ENCODE results near the gene PBRM1.

PBRM1 gene

DNA sequence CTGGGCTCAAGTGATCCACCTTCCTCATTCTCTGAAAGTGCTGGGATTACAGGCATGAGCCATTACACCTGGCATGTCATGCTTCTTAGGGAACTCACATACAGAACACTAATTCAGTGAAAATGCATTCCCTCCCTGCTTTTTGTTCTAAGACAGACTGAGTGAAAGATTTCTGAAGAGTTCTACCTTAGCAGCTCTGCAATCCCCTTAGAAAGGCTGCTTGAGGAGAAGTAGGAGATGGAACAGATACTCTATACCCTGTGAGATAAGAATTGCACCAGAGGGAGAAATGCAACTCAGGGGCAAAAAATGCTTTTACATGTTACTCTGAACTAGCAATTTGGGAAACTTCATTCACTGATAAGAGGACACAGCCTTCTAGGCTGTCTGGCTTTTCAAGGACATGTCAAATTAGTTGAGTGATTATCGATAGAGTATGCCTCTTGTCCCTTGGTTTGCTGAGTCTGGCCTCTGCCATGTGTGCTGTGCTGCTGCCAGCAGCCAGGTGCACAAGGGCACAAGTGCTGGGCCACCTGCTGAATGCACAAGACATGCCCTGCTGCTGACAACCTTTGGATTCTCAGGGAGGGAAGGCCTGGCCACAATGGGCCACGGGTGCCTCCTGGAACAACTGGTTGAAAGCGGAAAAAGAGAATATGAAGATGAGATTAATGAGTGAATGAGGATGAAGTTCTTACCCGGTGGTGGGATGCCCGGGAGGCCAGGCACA is 131.5 kb downstream of the PBRM1 start:
- TF ChIP-seq TCF12 (IDR thresholded peaks at IDR 0.05; ENCODE audit: low read depth) (no peak), EGR1 (IDR thresholded peaks at IDR 0.05) (no peak), YY1 (IDR thresholded peaks at IDR 0.05; ENCODE audit: low read depth) (no peak), CEBPB (IDR thresholded peaks at IDR 0.05) (no peak), NFIC (IDR thresholded peaks at IDR 0.05) (no peak), TEAD4 (IDR thresholded peaks at IDR 0.05) (no peak), FOXM1 (IDR thresholded peaks at IDR 0.05; ENCODE audit: borderline replicate concordance, low read depth) (no peak), ZBTB7A (IDR thresholded peaks at IDR 0.05; ENCODE audit: low read depth) (no peak)
- TF ChIP-seq, protein P1, sequence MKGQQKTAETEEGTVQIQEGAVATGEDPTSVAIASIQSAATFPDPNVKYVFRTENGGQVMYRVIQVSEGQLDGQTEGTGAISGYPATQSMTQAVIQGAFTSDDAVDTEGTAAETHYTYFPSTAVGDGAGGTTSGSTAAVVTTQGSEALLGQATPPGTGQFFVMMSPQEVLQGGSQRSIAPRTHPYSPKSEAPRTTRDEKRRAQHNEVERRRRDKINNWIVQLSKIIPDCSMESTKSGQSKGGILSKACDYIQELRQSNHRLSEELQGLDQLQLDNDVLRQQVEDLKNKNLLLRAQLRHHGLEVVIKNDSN (IDR thresholded peaks at IDR 0.05), result no peak
- TF ChIP-seq, protein P2, sequence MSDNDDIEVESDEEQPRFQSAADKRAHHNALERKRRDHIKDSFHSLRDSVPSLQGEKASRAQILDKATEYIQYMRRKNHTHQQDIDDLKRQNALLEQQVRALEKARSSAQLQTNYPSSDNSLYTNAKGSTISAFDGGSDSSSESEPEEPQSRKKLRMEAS (IDR thresholded peaks at IDR 0.05), result no peak

DNA sequence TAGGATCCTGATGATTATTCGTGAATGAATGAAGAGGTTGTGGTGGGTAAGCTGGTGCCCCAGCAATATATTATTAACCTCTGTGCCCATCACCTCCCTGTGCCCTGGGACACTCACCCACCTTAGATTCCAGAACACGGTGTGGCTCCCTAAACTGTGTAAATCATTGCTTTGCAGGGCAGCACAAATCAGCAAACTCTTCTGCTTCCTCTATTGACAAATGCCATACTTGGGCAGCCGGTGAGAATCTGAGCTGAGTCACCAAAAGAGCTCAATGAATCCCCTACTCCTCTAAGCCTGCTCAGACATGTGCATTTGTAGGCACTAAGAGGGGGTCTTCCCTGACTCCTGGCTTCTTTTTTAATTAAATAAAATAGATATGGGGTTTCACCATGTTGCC is 133.6 kb downstream of the PBRM1 start:
- no peak for TF ChIP-seq EP300 (IDR thresholded peaks at IDR 0.05; ENCODE audit: borderline replicate concordance)

DNA sequence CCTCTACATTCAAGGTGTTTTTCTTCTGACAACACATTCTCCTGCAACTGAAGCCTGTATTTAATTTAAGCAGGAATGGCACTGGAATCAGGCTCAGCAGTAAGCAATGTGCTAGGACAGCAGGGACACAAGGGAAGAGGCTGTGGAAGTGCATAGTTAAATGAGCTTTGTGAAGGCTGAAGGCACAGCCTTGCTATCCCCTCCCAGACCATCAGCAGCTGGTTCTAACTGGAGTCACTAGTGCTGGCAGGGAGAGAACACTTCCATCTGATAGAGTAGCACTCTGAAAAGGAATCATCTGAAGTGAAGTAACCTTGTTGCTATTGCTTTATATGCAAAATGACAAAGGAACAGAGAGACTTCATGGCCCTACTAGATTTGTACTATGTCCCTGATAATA is 134.6 kb downstream of the PBRM1 start:
- TF ChIP-seq, protein P1 (IDR thresholded peaks at IDR 0.05), result no peak
- no peak for TF ChIP-seq ZBTB7A (IDR thresholded peaks at IDR 0.05; ENCODE audit: low read depth)

DNA sequence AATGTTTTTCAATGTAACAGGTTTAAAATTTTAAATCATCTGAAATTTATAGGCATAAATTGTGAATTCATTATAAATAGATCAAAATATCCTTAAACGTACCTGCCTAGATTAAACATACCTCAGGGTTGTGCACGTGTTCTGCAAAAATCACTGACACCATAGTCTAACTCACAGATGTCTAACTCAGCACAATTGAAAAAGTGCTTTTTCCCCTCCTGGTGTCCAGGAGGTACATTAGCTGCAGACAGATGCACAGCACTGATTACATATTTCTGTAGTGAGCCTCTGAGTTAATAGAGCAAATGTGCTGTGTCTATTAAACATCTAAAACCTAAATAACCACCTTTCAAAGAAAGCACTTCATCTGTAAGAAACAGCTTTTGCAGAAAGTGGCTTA is 138.6 kb downstream of the PBRM1 start:
- TF ChIP-seq TCF12 (IDR thresholded peaks at IDR 0.05; ENCODE audit: low read depth) (no peak), EGR1 (IDR thresholded peaks at IDR 0.05) (no peak), RAD21 (IDR thresholded peaks at IDR 0.05; ENCODE audit: low read depth) (no peak)

DNA sequence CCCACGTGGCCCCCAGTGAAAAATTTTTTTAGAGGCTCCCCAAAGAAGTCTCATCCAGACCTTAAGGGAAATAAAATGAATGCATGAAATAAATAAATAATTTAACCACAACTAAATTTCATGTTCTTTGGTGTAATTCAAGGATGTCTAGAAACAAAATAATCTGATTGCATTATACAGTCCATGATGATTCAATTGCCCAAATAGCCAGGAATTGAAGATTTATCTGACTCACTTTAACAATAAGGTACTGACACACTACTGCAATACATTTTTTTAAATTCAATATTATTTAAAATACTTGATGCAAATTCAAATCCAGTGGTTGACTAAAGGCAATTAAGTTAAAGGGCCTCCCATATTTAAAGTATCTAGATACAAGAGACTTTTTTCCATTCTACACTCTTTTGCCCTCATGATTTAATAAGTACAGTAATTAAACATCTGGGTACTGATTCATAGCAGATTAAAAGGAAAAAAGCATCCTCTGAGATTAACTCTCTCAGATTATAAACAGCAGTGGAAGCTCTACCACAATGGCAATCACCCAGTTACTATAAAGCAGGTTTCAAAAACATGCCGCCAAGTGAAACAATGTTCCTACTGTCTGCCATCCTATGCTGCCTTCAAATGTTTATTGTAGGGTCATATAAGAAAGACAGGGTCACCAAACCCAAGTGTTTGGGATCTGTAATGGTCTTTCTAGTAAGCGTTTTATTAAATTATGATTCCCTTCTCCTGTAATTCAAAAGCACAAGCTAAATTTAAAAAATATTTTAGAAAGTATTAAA is 139.4 kb downstream of the PBRM1 start:
- TF ChIP-seq, protein P3, sequence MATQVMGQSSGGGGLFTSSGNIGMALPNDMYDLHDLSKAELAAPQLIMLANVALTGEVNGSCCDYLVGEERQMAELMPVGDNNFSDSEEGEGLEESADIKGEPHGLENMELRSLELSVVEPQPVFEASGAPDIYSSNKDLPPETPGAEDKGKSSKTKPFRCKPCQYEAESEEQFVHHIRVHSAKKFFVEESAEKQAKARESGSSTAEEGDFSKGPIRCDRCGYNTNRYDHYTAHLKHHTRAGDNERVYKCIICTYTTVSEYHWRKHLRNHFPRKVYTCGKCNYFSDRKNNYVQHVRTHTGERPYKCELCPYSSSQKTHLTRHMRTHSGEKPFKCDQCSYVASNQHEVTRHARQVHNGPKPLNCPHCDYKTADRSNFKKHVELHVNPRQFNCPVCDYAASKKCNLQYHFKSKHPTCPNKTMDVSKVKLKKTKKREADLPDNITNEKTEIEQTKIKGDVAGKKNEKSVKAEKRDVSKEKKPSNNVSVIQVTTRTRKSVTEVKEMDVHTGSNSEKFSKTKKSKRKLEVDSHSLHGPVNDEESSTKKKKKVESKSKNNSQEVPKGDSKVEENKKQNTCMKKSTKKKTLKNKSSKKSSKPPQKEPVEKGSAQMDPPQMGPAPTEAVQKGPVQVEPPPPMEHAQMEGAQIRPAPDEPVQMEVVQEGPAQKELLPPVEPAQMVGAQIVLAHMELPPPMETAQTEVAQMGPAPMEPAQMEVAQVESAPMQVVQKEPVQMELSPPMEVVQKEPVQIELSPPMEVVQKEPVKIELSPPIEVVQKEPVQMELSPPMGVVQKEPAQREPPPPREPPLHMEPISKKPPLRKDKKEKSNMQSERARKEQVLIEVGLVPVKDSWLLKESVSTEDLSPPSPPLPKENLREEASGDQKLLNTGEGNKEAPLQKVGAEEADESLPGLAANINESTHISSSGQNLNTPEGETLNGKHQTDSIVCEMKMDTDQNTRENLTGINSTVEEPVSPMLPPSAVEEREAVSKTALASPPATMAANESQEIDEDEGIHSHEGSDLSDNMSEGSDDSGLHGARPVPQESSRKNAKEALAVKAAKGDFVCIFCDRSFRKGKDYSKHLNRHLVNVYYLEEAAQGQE (IDR thresholded peaks at IDR 0.05; ENCODE audit: low read depth), result no peak
- TF ChIP-seq RAD21 (IDR thresholded peaks at IDR 0.05; ENCODE audit: low read depth) (no peak), FOXM1 (IDR thresholded peaks at IDR 0.05; ENCODE audit: borderline replicate concordance, low read depth) (no peak), TAF1 (IDR thresholded peaks at IDR 0.05; ENCODE audit: low read depth) (no peak), ZBTB7A (IDR thresholded peaks at IDR 0.05; ENCODE audit: low read depth) (no peak), TCF12 (IDR thresholded peaks at IDR 0.05; ENCODE audit: low read depth) (no peak), NFIC (IDR thresholded peaks at IDR 0.05) (no peak), CEBPB (IDR thresholded peaks at IDR 0.05) (no peak), EGR1 (IDR thresholded peaks at IDR 0.05) (no peak), CREB1 (IDR thresholded peaks at IDR 0.05; ENCODE audit: low read depth) (no peak), YY1 (IDR thresholded peaks at IDR 0.05; ENCODE audit: low read depth) (no peak), TEAD4 (IDR thresholded peaks at IDR 0.05) (no peak), EP300 (IDR thresholded peaks at IDR 0.05; ENCODE audit: borderline replicate concordance) (no peak)
- TF ChIP-seq, protein P2 (IDR thresholded peaks at IDR 0.05), result no peak
- TF ChIP-seq, protein P1 (IDR thresholded peaks at IDR 0.05), result no peak

DNA sequence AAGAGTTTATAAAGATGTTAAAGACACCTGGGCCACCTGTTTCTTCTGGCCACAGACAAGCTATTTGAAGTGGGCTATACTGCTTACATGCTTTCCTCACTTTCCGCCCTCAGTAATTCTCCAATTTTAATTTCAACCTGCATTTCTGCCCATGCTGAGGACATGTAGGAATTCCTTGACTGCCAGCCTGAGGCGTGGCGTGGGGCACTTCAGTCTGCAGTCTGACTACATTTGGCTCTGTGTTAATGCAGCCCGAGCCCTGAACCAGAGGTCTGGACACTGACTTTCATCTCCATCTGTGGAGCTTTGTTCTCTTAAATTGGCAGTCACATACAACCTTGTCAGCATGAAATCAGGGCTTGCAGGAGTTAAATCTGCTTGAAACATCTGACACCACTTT is 140.8 kb downstream of the PBRM1 start:
- no peak for TF ChIP-seq NFIC (IDR thresholded peaks at IDR 0.05)
- no peak for TF ChIP-seq FOXM1 (IDR thresholded peaks at IDR 0.05; ENCODE audit: borderline replicate concordance, low read depth)
- TF ChIP-seq, protein P2 (IDR thresholded peaks at IDR 0.05), result no peak
- TF ChIP-seq EP300 (IDR thresholded peaks at IDR 0.05; ENCODE audit: borderline replicate concordance), result no peak
- no peak for TF ChIP-seq EGR1 (IDR thresholded peaks at IDR 0.05)
- TF ChIP-seq, protein P1 (IDR thresholded peaks at IDR 0.05), result no peak

DNA sequence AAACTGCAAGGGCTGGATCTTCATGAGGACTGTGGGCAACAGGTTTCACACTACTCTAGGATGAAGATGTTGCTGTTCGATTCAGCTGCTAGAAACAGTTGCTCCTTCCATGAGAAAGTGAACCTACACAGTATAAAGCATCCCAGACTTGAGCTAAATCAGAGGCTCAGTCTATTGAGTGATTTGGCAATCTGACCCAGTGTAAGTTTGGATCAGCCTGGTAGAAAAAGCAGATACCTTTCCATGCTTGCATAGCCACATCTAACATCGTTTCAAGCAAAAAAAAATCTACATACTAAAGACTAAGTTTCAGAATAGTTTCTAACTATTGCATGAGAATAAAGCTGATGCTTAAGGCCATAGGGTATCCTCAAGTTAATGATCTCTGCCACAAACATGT is 144.7 kb downstream of the PBRM1 start:
- no peak for TF ChIP-seq RAD21 (IDR thresholded peaks at IDR 0.05; ENCODE audit: low read depth)
- no peak for TF ChIP-seq CREB1 (IDR thresholded peaks at IDR 0.05; ENCODE audit: low read depth)
- TF ChIP-seq TAF1 (IDR thresholded peaks at IDR 0.05; ENCODE audit: low read depth), result no peak
- no peak for TF ChIP-seq FOXM1 (IDR thresholded peaks at IDR 0.05; ENCODE audit: borderline replicate concordance, low read depth)
- TF ChIP-seq ZBTB7A (IDR thresholded peaks at IDR 0.05; ENCODE audit: low read depth), result no peak
- TF ChIP-seq NFIC (IDR thresholded peaks at IDR 0.05), result no peak
- TF ChIP-seq EGR1 (IDR thresholded peaks at IDR 0.05), result no peak
- TF ChIP-seq YY1 (IDR thresholded peaks at IDR 0.05; ENCODE audit: low read depth), result no peak
- TF ChIP-seq EP300 (IDR thresholded peaks at IDR 0.05; ENCODE audit: borderline replicate concordance), result no peak
- TF ChIP-seq, protein P2 (IDR thresholded peaks at IDR 0.05), result no peak
- TF ChIP-seq, protein P1 (IDR thresholded peaks at IDR 0.05), result no peak
- TF ChIP-seq TCF12 (IDR thresholded peaks at IDR 0.05; ENCODE audit: low read depth), result no peak
- TF ChIP-seq TEAD4 (IDR thresholded peaks at IDR 0.05), result no peak
- no peak for TF ChIP-seq CEBPB (IDR thresholded peaks at IDR 0.05)
- TF ChIP-seq, protein P3 (IDR thresholded peaks at IDR 0.05; ENCODE audit: low read depth), result no peak
